ENCODE data around the gene OCEL1.

- no peak for TF ChIP-seq CTCF (IDR thresholded peaks at IDR 0.05)
- TF ChIP-seq ZFX (IDR thresholded peaks at IDR 0.05; ENCODE audit: borderline replicate concordance), result no peak
Observed at GRCh38 chr19:17196610-17197009, 29.4 kb upstream of the OCEL1 start.

All from 22Rv1 (cell line).